Measurements from ENCODE around the gene NANS.

Gene NANS

DNA sequence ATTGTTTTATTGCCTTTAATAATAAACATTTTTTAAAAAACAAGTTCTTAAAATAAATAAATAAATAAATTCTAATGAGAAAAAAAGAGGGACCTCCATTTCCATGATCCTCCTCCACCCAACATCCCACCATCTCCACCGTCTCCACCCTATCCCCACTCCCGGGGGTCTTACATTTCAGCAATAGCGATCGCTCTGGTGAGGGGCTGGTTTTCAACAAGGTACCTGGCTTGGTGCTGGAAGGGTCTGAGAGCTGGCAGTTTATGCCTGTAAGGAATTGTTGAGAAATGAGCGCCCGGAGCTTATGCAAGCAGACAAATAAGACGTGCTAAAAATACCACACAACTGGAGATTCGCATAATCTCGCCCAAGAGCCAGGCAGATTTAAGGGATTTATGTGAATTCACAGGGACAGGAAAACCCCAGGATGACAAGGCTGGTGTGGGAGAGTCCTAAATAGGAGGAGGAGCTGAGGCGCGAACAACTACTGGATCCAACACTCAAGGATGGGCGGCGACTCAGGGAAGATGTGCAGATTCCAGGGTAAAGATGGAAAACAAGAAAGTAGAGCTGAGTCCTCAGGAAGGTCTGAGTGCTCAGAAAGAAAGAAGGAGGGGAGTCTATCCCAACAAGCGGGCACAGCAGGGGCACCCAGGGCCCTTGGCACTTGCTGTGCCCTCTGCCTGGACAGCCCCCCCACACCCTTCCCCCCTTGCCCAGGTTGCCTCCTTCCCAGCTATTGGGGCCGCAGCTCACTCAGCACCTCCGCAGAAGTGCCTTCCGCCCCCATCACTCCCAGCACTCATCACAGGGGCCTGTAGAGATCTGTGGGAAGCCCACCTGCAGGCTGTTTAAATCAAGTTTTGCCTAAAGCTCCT lies 35.4 kb downstream of the NANS start:
- ChIA-PET CTCF (no interaction called here), POLR2A (no interaction called here)
- no peak for DNase-seq (ENCODE audit: extremely low spot score)
- no peak for TF ChIP-seq SUZ12 (IDR thresholded peaks at IDR 0.05)
- no peak for TF ChIP-seq LEF1 (IDR thresholded peaks at IDR 0.05; ENCODE audit: borderline replicate concordance)
- no peak for TF ChIP-seq HDGF (IDR thresholded peaks at IDR 0.05; ENCODE audit: borderline replicate concordance)
- TF ChIP-seq FOXM1 (IDR thresholded peaks at IDR 0.05; ENCODE audit: borderline replicate concordance), result no peak
- no peak for TF ChIP-seq TARDBP (IDR thresholded peaks at IDR 0.05)
- no peak for TF ChIP-seq ELF4 (IDR thresholded peaks at IDR 0.05)
- no peak for TF ChIP-seq NFRKB (IDR thresholded peaks at IDR 0.05)
- TF ChIP-seq ZNF384 (IDR thresholded peaks at IDR 0.05), result no peak
- no peak for TF ChIP-seq CTBP1 (IDR thresholded peaks at IDR 0.05; ENCODE audit: borderline replicate concordance)
- no peak for TF ChIP-seq BHLHE40 (IDR thresholded peaks at IDR 0.05; ENCODE audit: borderline replicate concordance)
- no peak for TF ChIP-seq FOXK2 (IDR thresholded peaks at IDR 0.05)
- TF ChIP-seq SP1 (IDR thresholded peaks at IDR 0.05), result no peak
- TF ChIP-seq ARNT (IDR thresholded peaks at IDR 0.05), result no peak
- no peak for TF ChIP-seq FOXA1 (IDR thresholded peaks at IDR 0.05)
- TF ChIP-seq, protein P1, sequence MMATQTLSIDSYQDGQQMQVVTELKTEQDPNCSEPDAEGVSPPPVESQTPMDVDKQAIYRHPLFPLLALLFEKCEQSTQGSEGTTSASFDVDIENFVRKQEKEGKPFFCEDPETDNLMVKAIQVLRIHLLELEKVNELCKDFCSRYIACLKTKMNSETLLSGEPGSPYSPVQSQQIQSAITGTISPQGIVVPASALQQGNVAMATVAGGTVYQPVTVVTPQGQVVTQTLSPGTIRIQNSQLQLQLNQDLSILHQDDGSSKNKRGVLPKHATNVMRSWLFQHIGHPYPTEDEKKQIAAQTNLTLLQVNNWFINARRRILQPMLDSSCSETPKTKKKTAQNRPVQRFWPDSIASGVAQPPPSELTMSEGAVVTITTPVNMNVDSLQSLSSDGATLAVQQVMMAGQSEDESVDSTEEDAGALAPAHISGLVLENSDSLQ (IDR thresholded peaks at IDR 0.05), result no peak
- no peak for TF ChIP-seq L3MBTL2 (conservative IDR thresholded peaks at IDR 0.05)

DNA sequence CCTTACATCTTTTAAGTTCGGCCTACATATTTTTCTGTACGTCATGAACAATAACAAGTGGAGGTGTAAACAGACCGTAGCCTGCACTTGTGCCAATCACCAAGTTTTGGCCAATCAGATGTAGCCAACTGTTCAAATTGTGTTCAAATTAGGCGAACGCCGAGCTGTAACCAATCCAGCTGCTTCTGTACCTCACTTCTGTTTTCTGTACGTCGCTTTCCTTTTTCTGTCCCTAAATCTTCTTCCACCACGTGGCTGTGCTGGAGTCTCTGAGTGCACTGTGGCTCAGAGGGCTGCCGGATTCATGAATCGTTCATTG lies 36.0 kb downstream of the NANS start:
- POLR2A ChIA-PET, result no interaction called here
- no peak for DNase-seq (ENCODE audit: extremely low spot score)
- CTCF ChIA-PET, result no interaction called here
- no peak for TF ChIP-seq ELF4 (IDR thresholded peaks at IDR 0.05)
- TF ChIP-seq FOXK2 (IDR thresholded peaks at IDR 0.05), result no peak
- TF ChIP-seq TARDBP (IDR thresholded peaks at IDR 0.05), result no peak
- no peak for TF ChIP-seq SUZ12 (IDR thresholded peaks at IDR 0.05)
- no peak for TF ChIP-seq SP1 (IDR thresholded peaks at IDR 0.05)

DNA sequence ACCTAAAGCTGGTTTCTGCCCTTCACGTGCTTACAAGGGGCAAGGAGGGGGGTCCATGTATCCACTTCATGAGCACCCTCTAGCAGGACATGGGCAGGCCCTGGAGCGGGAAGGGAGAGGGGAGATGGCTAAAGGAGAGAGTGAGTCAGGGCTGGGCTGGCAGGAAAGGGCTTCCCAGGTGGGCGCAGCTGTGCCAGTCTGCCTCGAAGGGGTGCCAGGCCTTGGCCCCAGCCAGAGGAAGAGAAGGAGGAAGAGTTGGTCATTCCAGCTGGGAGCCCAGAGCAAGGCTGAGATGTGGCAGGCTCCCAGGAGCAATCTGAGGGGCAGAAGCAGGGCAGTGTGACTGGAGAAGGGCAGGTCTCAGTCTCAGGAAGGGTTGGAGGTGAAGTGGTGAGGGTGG lies 37.8 kb downstream of the NANS start:
- CTCF ChIA-PET, result no interaction called here
- TF ChIP-seq SP1 (IDR thresholded peaks at IDR 0.05) (no peak), ZNF384 (IDR thresholded peaks at IDR 0.05) (no peak), LEF1 (IDR thresholded peaks at IDR 0.05; ENCODE audit: borderline replicate concordance) (no peak), HDGF (IDR thresholded peaks at IDR 0.05; ENCODE audit: borderline replicate concordance) (no peak), L3MBTL2 (conservative IDR thresholded peaks at IDR 0.05) (no peak)
- TF ChIP-seq, protein P1 (IDR thresholded peaks at IDR 0.05), result no peak
- no peak for DNase-seq (ENCODE audit: extremely low spot score)
- POLR2A ChIA-PET, result no interaction called here

DNA sequence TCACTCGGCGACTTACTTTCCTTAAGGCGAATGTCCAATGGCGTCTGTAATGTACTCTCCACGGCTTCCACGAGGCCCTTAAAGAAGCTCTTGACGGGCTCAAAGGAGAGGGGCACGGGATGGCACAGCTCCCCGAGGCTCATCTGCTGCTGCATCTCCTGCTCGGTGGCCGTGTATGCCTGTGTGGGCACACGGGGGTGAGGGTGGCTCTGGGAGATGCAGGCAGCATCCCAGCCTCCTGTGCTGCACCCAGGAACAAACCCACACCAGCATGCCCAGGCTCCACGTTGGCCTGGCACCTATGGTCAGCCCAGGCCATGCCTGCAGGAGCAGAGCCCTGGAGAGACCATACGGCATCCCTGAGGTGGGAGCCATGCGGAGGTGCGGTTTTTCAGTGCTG lies 38.3 kb downstream of the NANS start:
- DNase-seq (ENCODE audit: extremely low spot score), result no peak
- no peak for TF ChIP-seq NFRKB (IDR thresholded peaks at IDR 0.05)
- TF ChIP-seq, protein P1 (IDR thresholded peaks at IDR 0.05), result no peak
- no peak for TF ChIP-seq SUZ12 (IDR thresholded peaks at IDR 0.05)
- TF ChIP-seq FOXK2 (IDR thresholded peaks at IDR 0.05), result no peak
- no peak for TF ChIP-seq TARDBP (IDR thresholded peaks at IDR 0.05)
- no peak for TF ChIP-seq L3MBTL2 (conservative IDR thresholded peaks at IDR 0.05)
- TF ChIP-seq FOXA1 (IDR thresholded peaks at IDR 0.05), result no peak
- no peak for TF ChIP-seq LEF1 (IDR thresholded peaks at IDR 0.05; ENCODE audit: borderline replicate concordance)
- TF ChIP-seq ZNF384 (IDR thresholded peaks at IDR 0.05), result no peak
- no peak for TF ChIP-seq BHLHE40 (IDR thresholded peaks at IDR 0.05; ENCODE audit: borderline replicate concordance)
- TF ChIP-seq ARNT (IDR thresholded peaks at IDR 0.05), result no peak
- CTCF ChIA-PET, result no interaction called here
- POLR2A ChIA-PET, result no interaction called here

DNA sequence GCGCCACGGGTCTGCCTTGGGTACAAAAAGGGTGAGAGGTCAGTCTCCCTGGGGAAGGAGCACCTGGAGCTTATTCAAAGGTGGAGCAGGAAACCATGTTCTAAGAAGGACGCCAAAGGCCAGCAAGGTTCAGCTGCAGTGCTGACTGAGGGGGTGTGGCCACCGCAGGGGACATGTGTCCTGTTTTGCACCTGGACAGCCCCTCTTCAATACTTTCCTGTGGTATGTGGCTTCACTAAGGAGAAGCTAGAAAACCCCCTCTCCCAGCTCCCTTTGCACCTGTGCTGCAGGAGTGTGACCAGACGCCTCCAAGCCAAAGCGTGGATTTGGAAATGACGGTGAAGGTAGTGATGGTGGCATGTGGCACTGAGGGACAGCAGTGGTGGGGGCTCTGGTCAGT lies 38.9 kb downstream of the NANS start:
- DNase-seq (ENCODE audit: extremely low spot score), result no peak
- POLR2A ChIA-PET, result no interaction called here
- CTCF ChIA-PET, result interaction anchor here (0.6 kb wide), 1 partner anchor 14 kb away, joined by 4 read pairs; no protein-coding TSS in a partner anchor
- TF ChIP-seq FOXA1 (IDR thresholded peaks at IDR 0.05), result no peak
- TF ChIP-seq L3MBTL2 (conservative IDR thresholded peaks at IDR 0.05), result no peak
- no peak for TF ChIP-seq CTBP1 (IDR thresholded peaks at IDR 0.05; ENCODE audit: borderline replicate concordance)
- TF ChIP-seq, protein P1 (IDR thresholded peaks at IDR 0.05), result no peak
- no peak for TF ChIP-seq FOXK2 (IDR thresholded peaks at IDR 0.05)
- TF ChIP-seq NFRKB (IDR thresholded peaks at IDR 0.05), result no peak
- no peak for TF ChIP-seq HDGF (IDR thresholded peaks at IDR 0.05; ENCODE audit: borderline replicate concordance)
- TF ChIP-seq ZNF384 (IDR thresholded peaks at IDR 0.05), result no peak
- TF ChIP-seq LEF1 (IDR thresholded peaks at IDR 0.05; ENCODE audit: borderline replicate concordance), result no peak
- no peak for TF ChIP-seq BHLHE40 (IDR thresholded peaks at IDR 0.05; ENCODE audit: borderline replicate concordance)
- TF ChIP-seq FOXM1 (IDR thresholded peaks at IDR 0.05; ENCODE audit: borderline replicate concordance), result no peak

DNA sequence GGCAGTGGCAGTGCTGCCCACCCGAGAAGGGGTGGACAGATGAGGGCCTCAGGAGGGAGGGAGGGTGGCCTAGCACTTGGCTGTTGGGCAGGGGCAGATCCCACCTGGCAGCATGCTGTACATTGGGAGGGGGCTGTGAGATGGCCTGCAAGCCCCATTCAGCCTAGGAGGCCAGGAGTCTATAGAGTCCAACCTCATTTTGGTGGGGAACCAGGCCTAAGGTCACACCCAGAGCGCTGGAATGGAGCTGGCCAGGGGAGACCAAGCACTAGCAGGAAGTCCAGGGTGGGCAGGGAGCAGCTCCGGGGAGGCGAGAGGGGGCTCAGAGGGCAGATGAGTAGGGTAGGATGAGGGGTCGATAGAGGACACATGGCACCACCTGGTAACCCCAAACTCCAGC lies 39.6 kb downstream of the NANS start:
- TF ChIP-seq ELF4 (IDR thresholded peaks at IDR 0.05) (no peak), ARNT (IDR thresholded peaks at IDR 0.05) (no peak), ZNF384 (IDR thresholded peaks at IDR 0.05) (no peak), LEF1 (IDR thresholded peaks at IDR 0.05; ENCODE audit: borderline replicate concordance) (no peak), SUZ12 (IDR thresholded peaks at IDR 0.05) (no peak), HDGF (IDR thresholded peaks at IDR 0.05; ENCODE audit: borderline replicate concordance) (no peak), NFRKB (IDR thresholded peaks at IDR 0.05) (no peak), FOXM1 (IDR thresholded peaks at IDR 0.05; ENCODE audit: borderline replicate concordance) (no peak), FOXA1 (IDR thresholded peaks at IDR 0.05) (no peak), BHLHE40 (IDR thresholded peaks at IDR 0.05; ENCODE audit: borderline replicate concordance) (no peak)
- TF ChIP-seq, protein P1 (IDR thresholded peaks at IDR 0.05), result no peak
- POLR2A ChIA-PET, result interaction anchor here (1.3 kb wide), 1 partner anchor 23 kb away, joined by 4 read pairs; the partner anchor contains the start of gene TRIM14
- CTCF ChIA-PET, result interaction anchor here (0.6 kb wide), 1 partner anchor 518 kb away, joined by 3 read pairs; no protein-coding TSS in a partner anchor

More for the DNA sequence above, 39.6 kb downstream of the NANS start:
- no peak for DNase-seq (ENCODE audit: extremely low spot score)

All from HEK293T (cell line).